ENCODE results near the gene TAPBP.
"Not testable (repeated sequence)": the region's sequence is repeated elsewhere in the genome, so short reads cannot be mapped to it uniquely, and the experiment has no call there.

Gene TAPBP

GRCh38 chr6:33275795-33276580 lies 37.9 kb downstream of the TAPBP start:
- not testable (repeated sequence) for DNase-seq

- DNase-seq, result no peak
Observed at GRCh38 chr6:33273924-33274902, 39.7 kb downstream of the TAPBP start.

- DNase-seq, result no peak
Observed at GRCh38 chr6:33273129-33273923, 40.6 kb downstream of the TAPBP start.

GRCh38 chr6:33272275-33273128 lies 41.4 kb downstream of the TAPBP start:
- no peak for DNase-seq

GRCh38 chr6:33271468-33272274 lies 42.2 kb downstream of the TAPBP start, which contains the start of the genes RPS18 and VPS52:
RPS18 (plus strand) TSS chr6:33272075; CDS start chr6:33272120, 45 bp downstream.
VPS52 (minus strand) TSS chr6:33271876; CDS start chr6:33271675, 201 bp downstream.
- DNase-seq, result peak; percentile 97 to 98

GRCh38 chr6:33271117-33271467 lies 42.8 kb downstream of the TAPBP start:
- DNase-seq, result no peak

DNA sequence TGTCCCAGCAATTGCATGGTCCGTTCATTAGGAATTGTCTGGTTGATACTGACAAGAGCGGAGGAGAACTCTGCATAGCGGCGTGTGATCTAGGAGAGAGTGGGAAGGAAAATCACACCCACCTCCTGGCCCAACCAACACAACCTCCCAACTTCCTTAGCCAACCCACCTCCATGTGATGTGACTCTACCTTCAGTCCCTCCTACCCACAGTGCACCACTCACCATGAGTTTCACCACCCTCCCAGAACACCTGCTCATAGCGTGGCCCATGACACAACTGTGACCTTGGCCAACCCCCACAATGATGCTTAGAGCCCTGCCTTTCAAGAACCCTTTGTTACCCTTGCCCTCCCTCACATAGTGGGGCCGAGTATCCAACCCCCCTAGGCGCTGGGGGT lies 49.9 kb downstream of the TAPBP start:
- DNase-seq, result no peak

GRCh38 chr6:33262490-33262889 lies 51.4 kb downstream of the TAPBP start:
- DNase-seq, result not testable (repeated sequence)

- no peak for DNase-seq
Observed at GRCh38 chr6:33259032-33259431, 54.8 kb downstream of the TAPBP start.

- DNase-seq, result no peak
Observed at GRCh38 chr6:33254591-33254990, 59.3 kb downstream of the TAPBP start.

- DNase-seq, result no peak
Observed at GRCh38 chr6:33252759-33253158, 61.1 kb downstream of the TAPBP start.

DNA sequence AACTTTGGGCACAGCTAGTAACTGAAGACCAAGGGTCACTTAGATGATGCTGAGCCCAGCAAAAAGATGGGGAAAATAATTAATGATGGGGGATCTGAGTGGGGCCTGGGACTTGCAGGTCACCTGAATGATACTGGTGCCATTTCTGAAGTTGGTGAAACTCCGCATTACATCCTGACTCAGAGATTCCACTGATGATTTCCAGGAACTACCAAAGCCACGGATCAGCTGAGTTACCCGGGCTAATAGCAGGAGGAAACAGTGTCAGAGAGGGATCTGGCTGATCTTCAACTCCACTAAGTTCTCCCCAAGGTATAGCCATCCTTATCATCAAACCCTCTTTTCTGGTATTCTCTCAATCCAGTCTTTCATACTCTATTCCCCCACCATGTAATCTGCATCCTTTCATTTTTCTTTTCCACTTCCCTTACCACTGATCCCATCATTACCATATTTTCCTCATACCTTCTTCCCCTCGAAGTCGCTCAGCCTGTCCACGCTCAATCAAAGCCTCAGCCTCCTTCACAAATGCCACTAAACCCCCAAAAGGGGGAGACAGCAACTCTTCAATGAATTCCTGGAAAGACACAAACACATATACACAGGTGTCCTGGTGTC lies 62.4 kb downstream of the TAPBP start:
- no peak for DNase-seq

DNA sequence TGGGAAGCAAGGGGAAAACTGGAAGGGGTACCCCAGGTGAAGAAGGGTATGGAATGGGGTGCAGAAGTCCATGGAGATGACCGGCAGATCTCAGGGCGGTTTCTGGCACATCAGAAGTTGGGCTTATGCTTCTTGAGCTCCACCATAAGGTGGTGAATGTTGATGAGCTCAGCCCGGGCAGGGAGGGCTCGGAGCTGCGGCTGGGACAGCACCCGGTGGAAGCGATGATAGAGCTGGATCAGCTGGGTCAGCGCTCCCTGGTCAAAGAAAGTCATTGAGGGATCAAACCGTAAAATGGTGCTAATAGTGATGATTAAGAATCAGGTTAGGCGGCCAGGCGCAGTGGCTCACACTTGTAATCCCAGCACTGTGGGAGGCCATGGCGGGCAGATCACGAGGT lies 63.1 kb downstream of the TAPBP start:
- no peak for DNase-seq

- no peak for DNase-seq
Observed at GRCh38 chr6:33249732-33250630, 63.9 kb downstream of the TAPBP start.
